H1 (cell line): ENCODE measurements around the gene XAB2. TPM values are rescaled to one million over a fixed set of nuclear protein-coding genes. Genes with fewer than 3 reads are reported as not detected.

ENCODE experiments used
- CTCF ChIA-PET: fragments of 300-600 bp; sonication (Branson Sonifier 250); formaldehyde crosslinking; loops from one replicate; lab custom pipeline; 2021; ENCODE audit not compliant: partially characterized antibody; lab: Charles Lee
- POLR2A ChIA-PET: fragments of 300-600 bp; sonication (Branson Sonifier 250); formaldehyde crosslinking; loops from one replicate; lab custom pipeline; 2021; ENCODE audit warnings: inconsistent platforms; ENCODE audit not compliant: partially characterized antibody; lab: Charles Lee
- DNase-seq, 2 experiments: peaks; one replicate each; pipeline versions ENCODE4 v3.0.0 to v3.0.0-alpha.2; 2010 to 2022; ENCODE audit warnings: low spot score in 2 of 2, low read depth in 1 of 2, mixed read lengths in 1 of 2
- FAIRE-seq: peaks from 2 replicates; lab custom pipeline; 2011; peaks lifted over from hg19 to GRCh38; lab: Jason Lieb, UNC
- H2AFZ ChIP-seq: 2 replicates; pipeline ENCODE4 v1.8.1; 2012; ENCODE audit warnings: low read length, inconsistent platforms
- H2AK5ac ChIP-seq: 2 replicates; pipeline ENCODE4 v1.6.1; 2013; ENCODE audit warnings: low read depth, low read length
- H2BK120ac ChIP-seq: replicated peaks from 2 replicates; pipeline ENCODE3; 2013; ENCODE audit warnings: low read depth, low read length, inconsistent platforms
- H2BK12ac ChIP-seq: 2 replicates; pipeline ENCODE4 v1.6.1; 2013; ENCODE audit warnings: low read depth, low read length
- H2BK15ac ChIP-seq: 2 replicates; pipeline ENCODE4 v1.6.1; 2013; ENCODE audit warnings: low read length
- H2BK20ac ChIP-seq: 2 replicates; pipeline ENCODE4 v1.6.1; 2013; ENCODE audit warnings: low read length
- H2BK5ac ChIP-seq: 2 replicates; pipeline ENCODE4 v1.6.1; 2013; ENCODE audit warnings: low read depth, low read length
- H3K14ac ChIP-seq: 2 replicates; pipeline ENCODE4 v1.6.1; 2013; ENCODE audit warnings: inconsistent platforms; ENCODE audit not compliant: insufficient read length
- H3K18ac ChIP-seq: 2 replicates; pipeline ENCODE4 v1.6.1; 2013; ENCODE audit warnings: low read length; ENCODE audit errors: extremely low read depth
- H3K23ac ChIP-seq: 2 replicates; pipeline ENCODE4 v1.6.1; 2013; ENCODE audit warnings: inconsistent platforms; ENCODE audit not compliant: insufficient read length
- H3K23me2 ChIP-seq: 2 replicates; pipeline ENCODE4 v1.6.1; 2013; ENCODE audit warnings: low read depth, low read length
- H3K27ac ChIP-seq: 2 replicates; pipeline ENCODE4 v1.6.1; 2011; ENCODE audit warnings: low read depth, low read length, inconsistent platforms
- H3K27me3 ChIP-seq, 4 experiments: replicated peaks in 1 of 4; 1 replicate in 1 of 4; 2 replicates in 3 of 4; pipeline versions ENCODE4 v1.6.1 to v1.8.1; 2011 to 2013; ENCODE audit warnings: low read length in 3 of 4, mild to moderate bottlenecking in 3 of 4, inconsistent platforms in 2 of 4, mixed read lengths in 2 of 4, moderate library complexity in 1 of 4; ENCODE audit not compliant: control insufficient read depth in 3 of 4, insufficient read depth in 3 of 4; ENCODE audit errors: extremely low read depth in 1 of 4
- H3K36me3 ChIP-seq, 4 experiments: 2 replicates each; pipeline versions ENCODE4 v1.6.1 to v1.8.1; 2011 to 2013; ENCODE audit warnings: mild to moderate bottlenecking in 4 of 4, low read length in 3 of 4, moderate library complexity in 2 of 4, control low read depth in 1 of 4, inconsistent platforms in 1 of 4; ENCODE audit not compliant: insufficient read depth in 4 of 4, control insufficient read depth in 2 of 4
- H3K4ac ChIP-seq: replicated peaks from 2 replicates; pipeline ENCODE3; 2013; ENCODE audit warnings: low read length, low read depth, mixed read lengths, inconsistent platforms; ENCODE audit not compliant: insufficient read length
- H3K4me1 ChIP-seq, 4 experiments: replicated peaks in 1 of 4; 1 replicate in 1 of 4; 2 replicates in 3 of 4; pipeline versions ENCODE4 v1.6.1 to v1.8.1; 2011 to 2013; ENCODE audit warnings: low read length in 3 of 4, inconsistent platforms in 2 of 4, mixed read lengths in 1 of 4; ENCODE audit not compliant: insufficient read depth in 4 of 4, control insufficient read depth in 3 of 4
- H3K4me2 ChIP-seq, 2 experiments: 2 replicates each; pipeline versions ENCODE4 v1.6.1 to v1.8.1; 2011 to 2013; ENCODE audit warnings: low read depth in 2 of 2, low read length in 2 of 2, control low read depth in 1 of 2, inconsistent platforms in 1 of 2, mild to moderate bottlenecking in 1 of 2; ENCODE audit not compliant: insufficient read depth in 1 of 2
- H3K4me3 ChIP-seq, 4 experiments: fragments of 200-600, 300-600 bp in 1 of 4; sonication (generic), shearing (Covaris generic), sonication (Bioruptor Twin) in 1 of 4; 2 replicates each; pipeline versions ENCODE4 v1.5.1 to v1.8.1; 2011 to 2016; ENCODE audit warnings: low read length in 4 of 4, low read depth in 3 of 4, control low read depth in 2 of 4, inconsistent platforms in 2 of 4, mild to moderate bottlenecking in 2 of 4, mixed read lengths in 1 of 4, moderate library complexity in 1 of 4; ENCODE audit not compliant: insufficient read depth in 2 of 4; ENCODE audit errors: extremely low read depth in 1 of 4
- H3K56ac ChIP-seq: replicated peaks from 2 replicates; pipeline ENCODE3; 2013; ENCODE audit warnings: low read depth, mild to moderate bottlenecking, mixed read lengths, low read length, inconsistent platforms; ENCODE audit not compliant: insufficient read length
- H3K79me1 ChIP-seq: 2 replicates; pipeline ENCODE4 v1.6.1; 2013; ENCODE audit warnings: low read depth, low read length, control low read depth
- H3K79me2 ChIP-seq, 2 experiments: 2 replicates each; pipeline versions ENCODE4 v1.6.1 to v1.8.1; 2012 to 2013; ENCODE audit warnings: low read length in 2 of 2, mild to moderate bottlenecking in 2 of 2, inconsistent platforms in 1 of 2; ENCODE audit not compliant: insufficient read depth in 2 of 2, control insufficient read depth in 1 of 2
- H3K9ac ChIP-seq, 4 experiments: replicated peaks in 1 of 4; 1 replicate in 1 of 4; 2 replicates in 3 of 4; pipeline versions ENCODE4 v1.6.1 to v1.8.1; 2011 to 2013; ENCODE audit warnings: low read depth in 3 of 4, low read length in 3 of 4, control low read depth in 2 of 4, mild to moderate bottlenecking in 2 of 4, moderate library complexity in 2 of 4, inconsistent platforms in 1 of 4; ENCODE audit errors: extremely low read depth in 1 of 4
- H3K9me3 ChIP-seq, 2 experiments: 2 replicates each; pipeline versions ENCODE4 v1.6.1 to v1.8.1; 2012 to 2013; ENCODE audit warnings: mild to moderate bottlenecking in 2 of 2, moderate library complexity in 2 of 2, control low read depth in 1 of 2, inconsistent platforms in 1 of 2, low read depth in 1 of 2, low read length in 1 of 2, mixed read lengths in 1 of 2; ENCODE audit not compliant: insufficient read depth in 2 of 2
- H4K20me1 ChIP-seq, 2 experiments: replicated peaks in 1 of 2; 2 replicates each; pipeline versions ENCODE3 to v1.8.1; 2011 to 2013; ENCODE audit warnings: inconsistent platforms in 2 of 2, low read length in 2 of 2, mild to moderate bottlenecking in 1 of 2; ENCODE audit not compliant: insufficient read depth in 2 of 2, control insufficient read depth in 1 of 2
- H4K5ac ChIP-seq: 2 replicates; pipeline ENCODE4 v1.6.1; 2013; ENCODE audit warnings: low read length, low read depth, mixed read lengths, inconsistent platforms; ENCODE audit not compliant: insufficient read length
- H4K8ac ChIP-seq: 2 replicates; pipeline ENCODE4 v1.8.0; 2013; ENCODE audit warnings: mild to moderate bottlenecking, moderate library complexity, low read length, inconsistent platforms; ENCODE audit not compliant: insufficient read depth; ENCODE audit errors: extremely low read depth
- H4K91ac ChIP-seq: replicated peaks from 2 replicates; pipeline ENCODE3; 2013; ENCODE audit warnings: low read length, mixed read lengths, inconsistent platforms; ENCODE audit not compliant: insufficient read length
- ASH2L ChIP-seq: fragments of 200-600, 300-600 bp; sonication (generic); IDR thresholded peaks from one replicate; pipeline ENCODE4 v1.7.1; 2017; ENCODE audit warnings: low read length
- CHD1 ChIP-seq: IDR thresholded peaks from 2 replicates; pipeline ENCODE4 v1.6.1; 2012; ENCODE audit warnings: low read depth, low read length, improper control_type of control experiment
- EGR1 ChIP-seq: IDR thresholded peaks from 2 replicates; pipeline ENCODE4 v1.6.1; 2011; ENCODE audit warnings: low read depth, low read length, borderline replicate concordance
- HDAC2 ChIP-seq, 2 experiments: fragments of 300-600 bp in 1 of 2; sonication (generic) in 1 of 2; IDR thresholded peaks; 2 replicates each; pipeline ENCODE4 v1.6.1; 2011 to 2012; ENCODE audit warnings: low read depth in 2 of 2, low read length in 2 of 2, mild to moderate bottlenecking in 2 of 2, moderate library complexity in 2 of 2, borderline replicate concordance in 1 of 2, inconsistent platforms in 1 of 2
- HDAC6 ChIP-seq: IDR thresholded peaks from one replicate; pipeline ENCODE4 v1.7.1; 2012; ENCODE audit warnings: low read depth, mild to moderate bottlenecking, inconsistent platforms, low read length, moderate library complexity
- KDM1A ChIP-seq: fragments of 200-600, 300-600 bp; sonication (generic); IDR thresholded peaks from 2 replicates; pipeline ENCODE4 v1.7.1; 2016; ENCODE audit warnings: mild to moderate bottlenecking, low read length, borderline replicate concordance
- NRF1 ChIP-seq: IDR thresholded peaks from 2 replicates; pipeline ENCODE4 v1.6.1; 2011; ENCODE audit warnings: mild to moderate bottlenecking, low read depth, low read length, improper control_type of control experiment
- RAD21 ChIP-seq, 2 experiments: IDR thresholded peaks in 1 of 2; conservative IDR thresholded peaks in 1 of 2; 2 replicates each; pipeline ENCODE4 v1.6.1; 2011; ENCODE audit warnings: low read depth in 2 of 2, low read length in 2 of 2, improper control_type of control experiment in 1 of 2, inconsistent platforms in 1 of 2, mild to moderate bottlenecking in 1 of 2, moderate library complexity in 1 of 2
- WGBS, 2 experiments: shearing (Covaris generic) in 1 of 2; methylation state at CpG; one replicate each; pipeline versions ENCODE4 v1.1.6 to v1.1.7; 2013 to 2015; ENCODE audit warnings: low lambda C conversion rate in 2 of 2, mixed read lengths in 2 of 2, inconsistent platforms in 1 of 2, low coverage in 1 of 2, missing lambda C conversion rate in 1 of 2; ENCODE audit not compliant: insufficient replicate concordance in 2 of 2, insufficient coverage in 1 of 2, insufficient read length in 1 of 2; ENCODE audit errors: extremely low coverage in 1 of 2, missing lambda C conversion rate in 1 of 2; 5-methylcytosine and 5-hydroxymethylcytosine counted together
- polyA plus RNA-seq, 7 experiments: library from polyadenylated mRNA; depleted of rRNA in 3 of 7; stranded (reverse) in 5 of 7; unstranded in 2 of 7; fragments of >200 nt in 5 of 7; fragments of 200-250 nt in 2 of 7; gene quantifications; 1 replicate in 5 of 7; 2 replicates in 1 of 7; 4 replicates in 1 of 7; pipeline versions ENCODE4 v1.2.1 to v1.2.3, GENCODE V29; 2011 to 2013; ENCODE audit warnings: missing spikeins in 2 of 7, mixed read lengths in 2 of 7
- total RNA-seq: library from RNA; stranded (reverse); fragmentation: NEBNext Ultra II Directional; extraction: Animal tissue kit (Norgen Biotek cat#: 25700); gene quantifications from 2 replicates; pipeline ENCODE4 v1.2.1, GENCODE V29; 2021

The XAB2 gene
- total and polyA plus RNA-seq, 2 of the 8 experiments (the other 6 are each of a cell fraction or from before 2014, with no cell fraction given), result 48.2 to 49.4 TPM

DNA sequence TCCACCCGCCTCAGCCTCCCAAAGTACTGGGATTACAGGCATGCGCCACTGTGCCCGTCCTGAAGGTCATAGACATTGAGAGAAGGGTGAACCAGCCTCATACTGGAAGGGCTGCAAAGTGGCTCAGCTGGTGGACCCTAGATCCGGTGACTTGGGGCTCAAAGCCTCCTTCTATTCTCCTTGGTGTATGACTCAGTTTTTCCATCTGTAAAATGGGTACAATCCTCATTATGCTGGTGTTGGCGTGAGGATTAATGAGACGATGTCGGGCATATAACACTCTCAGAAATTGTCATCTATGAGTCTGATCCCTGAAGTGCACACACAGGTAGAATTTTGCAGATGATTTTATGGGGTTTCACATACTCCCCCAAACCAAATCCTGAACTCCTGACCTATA lies 39.5 kb downstream of the XAB2 start:
- H3K79me2 ChIP-seq, result no peaks in the 10 kb centered on the region
- no peak overlapping the region for H2AK5ac ChIP-seq
- H4K8ac ChIP-seq, result no peak overlapping the region
- no peak overlapping the region for H3K27ac ChIP-seq
- H3K4me3 ChIP-seq, result no peak overlapping the region
- DNase-seq, result no peak
- no peaks in the 10 kb centered on the region for H3K36me3 ChIP-seq
- H3K18ac ChIP-seq, result no peak overlapping the region
- no peak overlapping the region for H3K4me2 ChIP-seq
- POLR2A ChIA-PET, result interaction anchor here (1.1 to 1.7 kb wide), 2 partner anchors 44 to 55 kb away, joined by 3 read pairs; partner anchors contain the start of gene PCP2
- no peaks in the 10 kb centered on the region for H3K23me2 ChIP-seq
- H3K4me1 ChIP-seq, result 0 out of 7 replicates have a peak, but pooled peaks cover 0 to 4% (median 0%) of the 10 kb centered on the region in 4 experiments
- H3K4ac ChIP-seq, result no peak overlapping the region
- H2BK12ac ChIP-seq, result no peak overlapping the region
- H4K91ac ChIP-seq, result no peak overlapping the region
- H4K20me1 ChIP-seq, result no peaks in the 10 kb centered on the region
- H3K27me3 ChIP-seq, result no peaks in the 10 kb centered on the region
- WGBS, 2 experiments, result 90% methylated on average over 7 of the region's 7 CpGs; no CpG with 5 or more reads in 1 of the 2 experiments
- H2BK120ac ChIP-seq, result no peak overlapping the region
- no peak overlapping the region for H2BK20ac ChIP-seq
- no peak for TF ChIP-seq NRF1
- TF ChIP-seq CHD1, result no peak
- no peak for TF ChIP-seq ASH2L
- no peak for TF ChIP-seq HDAC6
- TF ChIP-seq KDM1A, result peak; percentile 72
- no peak for TF ChIP-seq EGR1
- TF ChIP-seq RAD21 (IDR thresholded peaks at IDR 0.05 in 1 of 2, conservative IDR thresholded peaks at IDR 0.05 in 1 of 2; ENCODE audit: low read depth in 2 of 2, low read length in 2 of 2), result no peak
- TF ChIP-seq HDAC2 (IDR thresholded peaks at IDR 0.05; ENCODE audit: borderline replicate concordance in 1 of 2, low read depth in 2 of 2, low read length in 2 of 2), result no peak
- H3K9ac ChIP-seq, result no peak overlapping the region
- H2AFZ ChIP-seq, result no peak overlapping the region
- no peak overlapping the region for H3K14ac ChIP-seq
- no peak overlapping the region for H4K5ac ChIP-seq
- no peaks in the 10 kb centered on the region for H3K79me1 ChIP-seq
- CTCF ChIA-PET, result interaction anchor here (0.9 to 2.5 kb wide), 2 partner anchors 16 to 207 kb away, joined by 3 to 8 read pairs; no protein-coding TSS in a partner anchor
- no peaks in the 10 kb centered on the region for H3K9me3 ChIP-seq
- H2BK15ac ChIP-seq, result no peak overlapping the region
- no peak overlapping the region for H3K23ac ChIP-seq
- no peak overlapping the region for H2BK5ac ChIP-seq
- no peak for FAIRE-seq
- H3K56ac ChIP-seq, result no peak overlapping the region
